H4 (cell line): ENCODE data around the gene DEPDC4. TPM values are rescaled to one million over a fixed set of nuclear protein-coding genes. Genes with fewer than 3 reads are reported as not detected.
"Not testable (repeated sequence)": the region's sequence is repeated elsewhere in the genome, so short reads cannot be mapped to it uniquely, and the experiment has no call there.

Source experiments
- DNase-seq: peaks from one replicate; pipeline ENCODE4 v3.0.0-alpha.2; 2015; ENCODE audit warnings: low spot score
- total RNA-seq: library from RNA; depleted of rRNA; stranded (reverse); fragments of >200 nt; shearing (Covaris generic); gene quantifications from 2 replicates; pipeline ENCODE4 v1.2.3, GENCODE V29; 2014

The DEPDC4 gene
- total RNA-seq, 1 experiment from 2014 or later: 2.5 TPM

DNA sequence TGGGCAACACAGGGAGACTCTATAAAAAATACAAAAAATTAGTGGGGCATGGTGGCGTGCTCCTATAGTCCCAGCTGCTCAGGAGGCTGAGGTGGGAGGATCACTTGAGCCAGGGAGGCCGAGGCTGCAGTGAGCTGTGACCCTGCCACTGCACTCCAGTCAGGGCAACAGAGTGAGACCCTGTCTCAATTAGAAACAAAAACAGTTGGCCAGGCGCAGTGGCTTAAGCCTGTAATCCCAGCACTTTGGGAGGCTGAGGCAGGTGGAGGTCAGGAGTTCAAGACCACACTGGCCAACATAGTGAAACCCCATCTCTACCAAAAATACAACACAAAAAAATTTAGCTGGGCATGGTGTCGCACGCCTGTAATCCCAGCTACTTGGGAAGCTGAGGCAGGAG, 1.8 kb downstream of the DEPDC4 start:
- not testable (repeated sequence) for DNase-seq

DNA sequence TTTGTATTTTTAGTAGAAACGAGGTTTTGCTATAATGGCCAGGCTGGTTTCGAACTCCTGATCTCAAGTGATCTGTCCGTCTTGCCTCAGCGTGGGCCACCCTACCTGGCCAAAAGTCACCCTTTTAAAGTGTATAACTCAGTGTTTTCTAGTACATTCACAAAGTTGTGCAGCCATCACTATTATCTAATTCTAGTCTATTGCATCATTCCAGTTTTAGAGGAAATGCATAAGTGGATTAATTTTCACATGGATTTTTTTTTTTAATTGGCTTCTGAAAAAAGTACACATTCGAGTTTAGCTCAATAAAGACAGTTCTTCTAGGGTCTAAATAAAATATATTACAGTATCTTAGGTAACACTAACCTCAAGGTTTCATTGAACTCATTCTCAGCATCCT, 3.7 kb downstream of the DEPDC4 start:
- no peak for DNase-seq

DNA sequence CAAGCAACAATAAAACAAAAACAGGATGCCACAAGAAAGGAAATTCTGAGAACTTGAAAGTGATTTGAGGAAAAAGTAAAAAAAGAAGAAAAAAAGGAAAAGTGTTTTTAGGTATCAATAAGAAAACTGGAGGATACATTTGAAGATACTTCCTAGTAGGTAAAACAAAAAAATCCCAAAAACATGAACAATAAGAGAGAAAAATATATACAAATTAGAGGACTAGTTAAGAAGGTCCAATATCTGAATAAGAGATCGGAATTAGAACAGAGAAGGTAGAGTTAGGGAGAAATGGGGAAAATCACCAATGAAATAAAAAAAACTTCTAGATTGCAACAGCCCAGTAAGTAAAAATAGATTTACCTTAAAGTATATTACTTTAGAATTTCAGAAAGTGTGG, 8.8 kb downstream of the DEPDC4 start:
- DNase-seq: no peak

GRCh38 chr12:100254876-100255275, 12.0 kb downstream of the DEPDC4 start:
- no peak for DNase-seq

DNA sequence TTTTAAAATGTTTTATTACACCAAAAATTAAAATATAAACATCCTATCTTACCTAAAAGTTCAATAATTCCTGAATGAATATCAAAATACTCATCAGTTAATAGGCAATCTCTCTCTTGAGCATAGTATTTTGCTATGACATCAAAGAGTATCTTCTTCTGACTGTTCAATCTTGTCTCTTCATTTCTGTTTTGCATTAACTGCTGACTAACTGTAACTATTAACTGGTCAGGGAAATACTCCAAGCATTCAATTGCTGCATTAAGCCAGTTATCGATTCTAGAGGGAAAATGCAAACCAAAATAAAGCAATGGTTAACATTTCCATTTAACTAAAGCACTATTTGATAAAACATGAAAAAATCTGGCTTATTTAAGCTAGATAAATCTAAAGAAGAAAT, 13.4 kb downstream of the DEPDC4 start:
- no peak for DNase-seq

DNA sequence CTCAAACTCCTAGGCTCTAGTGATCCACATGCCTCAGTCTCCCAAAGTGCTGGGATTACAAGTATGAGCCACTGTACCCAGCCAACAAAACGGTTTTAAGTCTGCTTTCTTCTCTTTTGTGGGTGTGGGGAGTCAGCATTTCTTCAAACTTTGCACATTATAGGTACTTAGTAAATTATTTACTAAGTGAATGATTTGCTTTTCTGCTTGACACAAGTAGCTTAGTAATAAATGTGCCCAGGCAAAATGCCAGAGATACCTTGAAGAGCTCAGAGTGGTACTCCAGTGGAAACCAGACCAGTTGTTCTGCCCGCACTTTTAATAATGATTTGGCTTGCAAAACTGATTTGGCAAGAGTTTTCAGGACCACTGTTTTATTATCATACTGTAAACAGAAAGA, 15.0 kb downstream of the DEPDC4 start:
- DNase-seq: no peak

GRCh38 chr12:100249941-100250340, 16.9 kb downstream of the DEPDC4 start:
- no peak for DNase-seq

GRCh38 chr12:100248886-100249285, 18.0 kb downstream of the DEPDC4 start:
- no peak for DNase-seq

GRCh38 chr12:100247765-100248164, 19.1 kb downstream of the DEPDC4 start:
- no peak for DNase-seq

DNA sequence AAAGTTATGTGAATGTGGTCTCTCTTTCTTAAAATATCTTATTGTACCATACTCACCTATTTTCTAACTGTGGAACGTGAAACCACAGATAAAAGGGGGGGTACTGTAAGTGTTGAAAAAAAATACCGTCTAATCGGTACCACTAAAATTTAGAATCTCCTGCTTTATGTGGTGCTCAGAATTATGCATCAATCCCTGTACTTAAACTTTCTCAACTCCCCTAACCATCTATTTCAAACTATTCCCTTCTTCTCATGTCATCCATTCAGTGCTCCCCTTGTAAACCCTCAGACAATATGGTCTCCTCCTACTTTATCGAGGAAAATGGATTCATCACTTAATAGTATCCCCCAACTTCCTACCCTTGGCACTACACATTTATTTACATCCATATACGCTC, 23.7 kb downstream of the DEPDC4 start:
- DNase-seq: no peak

GRCh38 chr12:100239589-100239988, 27.3 kb downstream of the DEPDC4 start:
- no peak for DNase-seq

GRCh38 chr12:100238801-100239200, 28.1 kb downstream of the DEPDC4 start:
- DNase-seq: no peak

DNA sequence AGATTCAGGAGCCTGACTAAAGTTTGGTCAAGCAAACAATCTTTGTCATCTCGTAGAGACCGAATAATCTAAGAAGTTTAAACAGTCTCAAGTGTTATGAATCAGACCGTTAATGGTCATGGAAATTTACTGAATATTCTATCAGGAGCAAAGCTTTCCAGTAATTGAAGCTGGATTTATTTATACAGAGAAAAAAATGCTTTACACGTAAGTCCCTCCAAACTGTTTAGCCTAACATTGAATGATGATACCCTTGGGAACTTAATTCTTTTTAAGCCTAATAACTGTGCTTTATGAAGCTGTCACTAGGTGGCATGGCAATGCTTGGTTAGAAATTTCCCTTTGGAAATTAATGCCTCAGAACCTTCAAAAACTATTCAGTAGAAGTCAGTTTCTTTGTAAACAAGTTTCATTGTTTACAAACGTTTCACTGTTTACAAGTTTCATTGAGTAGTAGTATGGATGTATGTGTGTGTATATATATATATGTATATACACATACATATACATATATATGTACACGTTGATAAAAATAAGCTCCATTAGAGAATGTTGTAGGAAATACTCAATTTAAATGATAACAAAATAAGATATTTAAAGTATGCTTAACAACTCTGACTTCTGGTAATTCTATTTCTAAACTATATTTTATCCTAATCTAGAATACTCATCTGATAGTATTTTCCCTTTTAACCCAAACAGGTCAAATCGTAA, 32.1 kb downstream of the DEPDC4 start:
- DNase-seq: peak; percentile 52

- peak; percentile 6 for DNase-seq
Observed at GRCh38 chr12:100234166-100234565, 32.7 kb downstream of the DEPDC4 start.

- DNase-seq: not testable (repeated sequence)
Observed at GRCh38 chr12:100231873-100232272, 35.0 kb downstream of the DEPDC4 start.

- DNase-seq: no peak
Observed at GRCh38 chr12:100229876-100230275, 37.0 kb downstream of the DEPDC4 start.

GRCh38 chr12:100229036-100229635, 37.7 kb downstream of the DEPDC4 start:
- DNase-seq: peak; percentile 48

DNA sequence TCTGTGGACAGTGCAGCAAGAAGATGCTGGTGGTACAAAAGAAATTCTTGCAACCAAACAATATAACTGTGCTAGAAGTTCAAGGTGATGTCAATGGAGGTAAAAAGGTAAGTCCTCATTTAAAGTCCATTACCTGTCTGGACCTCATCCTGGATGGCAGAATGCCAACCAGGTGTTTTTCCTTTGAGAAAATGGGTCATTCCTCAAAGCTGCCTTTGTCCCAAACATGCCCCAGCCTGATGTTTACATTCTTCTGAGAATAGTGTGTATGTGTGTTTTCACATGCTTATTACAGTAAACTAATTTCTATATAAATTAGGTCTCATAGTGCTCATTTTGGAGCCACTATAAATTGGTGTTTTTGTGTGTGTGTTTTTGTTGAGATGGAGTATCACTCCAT, 41.4 kb downstream of the DEPDC4 start:
- DNase-seq: no peak

GRCh38 chr12:100222173-100222572, 44.7 kb downstream of the DEPDC4 start:
- DNase-seq: not testable (repeated sequence)

DNA sequence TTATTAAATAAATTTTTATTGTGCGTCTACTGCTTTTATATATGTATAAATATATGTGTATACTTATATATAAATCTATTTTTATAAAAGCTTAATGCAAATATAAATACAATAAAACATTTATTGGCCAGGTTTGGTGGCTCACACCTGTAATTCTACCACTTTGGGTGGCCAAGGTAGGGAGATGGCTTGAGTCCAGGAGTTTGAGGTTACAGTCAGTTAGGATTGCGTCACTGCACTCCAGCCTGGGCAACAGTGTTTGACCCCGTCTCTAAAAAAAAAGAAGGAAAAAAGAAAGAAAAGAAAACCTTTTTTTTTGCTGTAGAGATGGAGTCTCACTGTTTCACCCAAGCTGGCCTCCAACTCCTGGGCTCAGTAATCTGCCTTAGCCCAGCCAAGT, 45.4 kb downstream of the DEPDC4 start:
- DNase-seq: no peak

DNA sequence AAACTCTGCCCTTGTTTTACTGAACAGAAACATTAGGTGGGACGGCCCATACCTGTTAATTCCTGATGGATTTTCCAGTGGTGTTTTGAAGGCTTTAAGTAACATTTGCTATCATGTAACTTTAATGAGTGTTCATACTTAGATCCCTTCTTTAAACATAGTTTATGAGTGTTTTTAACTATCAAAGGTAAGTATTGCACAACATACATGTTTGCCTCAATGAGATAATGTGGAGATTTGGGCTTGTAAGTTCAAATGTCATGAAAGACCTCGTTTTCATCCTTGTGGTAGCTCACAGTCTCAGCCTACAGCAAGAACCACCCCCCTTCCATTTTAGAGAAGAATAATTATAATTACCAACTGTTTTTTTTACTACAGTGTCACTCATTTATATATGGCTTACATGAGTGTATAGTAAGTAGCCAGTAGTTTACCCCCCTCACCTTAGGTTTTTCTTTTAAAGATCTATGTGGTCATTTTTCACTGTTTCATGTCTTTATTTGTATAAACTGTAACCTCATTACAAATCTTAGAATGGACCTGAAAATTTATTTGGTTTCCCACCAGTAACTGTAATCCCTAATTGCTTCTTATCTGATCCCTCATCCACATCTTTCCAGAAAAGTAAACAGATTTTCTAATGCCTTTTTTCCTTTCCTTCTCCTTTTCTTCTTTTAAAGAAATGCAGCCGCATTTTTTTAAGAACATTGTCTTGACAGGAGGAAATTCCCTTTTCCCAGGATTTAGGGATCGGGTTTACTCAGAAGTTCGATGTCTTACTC, 47.4 kb downstream of the DEPDC4 start:
- no peak for DNase-seq

GRCh38 chr12:100216337-100216736, 50.5 kb downstream of the DEPDC4 start:
- DNase-seq: no peak

DNA sequence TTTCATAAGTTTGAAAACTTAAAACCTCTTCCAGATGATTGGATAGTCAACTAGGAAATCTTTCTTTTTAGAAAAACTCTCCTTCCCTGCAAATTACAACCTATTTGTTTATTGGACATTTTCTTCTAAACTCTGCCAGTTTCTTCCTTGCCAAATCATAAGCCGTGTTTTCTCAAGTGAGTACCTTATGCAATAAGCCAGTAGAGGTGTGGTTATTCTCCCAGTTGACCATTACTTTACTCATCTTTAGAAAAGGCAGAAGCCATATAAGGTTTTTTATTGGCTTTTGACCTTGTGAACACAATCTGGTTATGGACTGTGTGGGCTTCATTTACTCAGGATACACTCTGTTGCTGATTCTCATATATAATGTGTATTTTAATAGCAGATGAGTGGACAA, 51.7 kb downstream of the DEPDC4 start:
- DNase-seq: no peak
